Immature natural killer cell (primary cell): ENCODE measurements around the gene KCNK6. TPM values are rescaled to one million over a fixed set of nuclear protein-coding genes. Genes with fewer than 3 reads are reported as not detected.

Experiments used
- DNase-seq, 3 donors: peaks; one replicate each; pipeline ENCODE4 v3.0.0; 2022; ENCODE audit warnings: mixed read lengths in 1 of 3
- H3K27ac Mint-ChIP-seq, 6 donors: one replicate each; pipeline ENCODE4 v1.8.0; 2020; ENCODE audit warnings: mixed read lengths in 6 of 6, mild to moderate bottlenecking in 5 of 6, inconsistent platforms in 4 of 6, moderate library complexity in 3 of 6
- H3K27me3 Mint-ChIP-seq, 3 donors: one replicate each; pipeline ENCODE4 v1.8.0; 2020 to 2021; ENCODE audit warnings: low read depth in 3 of 3, mild to moderate bottlenecking in 3 of 3, mixed read lengths in 3 of 3, moderate library complexity in 3 of 3, inconsistent platforms in 1 of 3
- H3K36me3 Mint-ChIP-seq, 3 donors: one replicate each; pipeline ENCODE4 v1.8.0; 2020; ENCODE audit warnings: mixed read lengths in 3 of 3, inconsistent platforms in 2 of 3, mild to moderate bottlenecking in 2 of 3
- H3K4me1 Mint-ChIP-seq, 2 donors: one replicate each; pipeline ENCODE4 v1.8.0; 2020; ENCODE audit warnings: inconsistent platforms in 2 of 2, mild to moderate bottlenecking in 2 of 2, mixed read lengths in 2 of 2, moderate library complexity in 1 of 2
- H3K4me3 Mint-ChIP-seq, 5 donors: one replicate each; pipeline ENCODE4 v1.8.0; 2020; ENCODE audit warnings: mild to moderate bottlenecking in 5 of 5, mixed read lengths in 5 of 5, inconsistent platforms in 3 of 5, moderate library complexity in 3 of 5
- H3K9me3 Mint-ChIP-seq, 6 donors: one replicate each; pipeline ENCODE4 v1.8.0; 2020; ENCODE audit warnings: mild to moderate bottlenecking in 6 of 6, mixed read lengths in 6 of 6, inconsistent platforms in 4 of 6, moderate library complexity in 3 of 6
- polyA plus RNA-seq, 3 donors: library from polyadenylated mRNA; unstranded; fragments of 300-500 nt; fragmentation: Illumina TruSeq; gene quantifications; one replicate each; pipeline ENCODE4 v1.2.3, GENCODE V29; 2021

Gene KCNK6
- polyA plus RNA-seq, result 1 to 10 TPM in 2 of 3 donors, under 1 TPM in 1; 0.93 to 1.2 (median 1.0) TPM

- H3K27ac Mint-ChIP-seq, result peak within 1 kb of the TSS in 3 of 6 donors; percentile 24 to 55 (median 49)
- H3K36me3 Mint-ChIP-seq, result no peaks in the 10 kb centered on the region
- H3K4me1 Mint-ChIP-seq, result peaks cover 36 to 41% of the 10 kb centered on the region in 2 donors
- peaks cover 4 to 10% (median 6%) of the 10 kb centered on the region in 3 donors for H3K27me3 Mint-ChIP-seq
- H3K9me3 Mint-ChIP-seq, result no peaks in the 10 kb centered on the region
- H3K4me3 Mint-ChIP-seq, result peak within 1 kb of the TSS; percentile 75 to 80 (median 76)
- peak; percentile 47 to 49 (median 48) for DNase-seq
Measured at GRCh38 chr19:38319421-38320258, at the start of gene KCNK6. Gene KCNK6, plus strand, starts transcription at chr19:38319845. Its CDS starts 106 bp downstream, at chr19:38319951.

- Mint-ChIP-seq H3K4me3 (no peak overlapping the region), H3K27ac (no peak overlapping the region), H3K9me3 (no peaks in the 10 kb centered on the region), H3K27me3 (peaks cover 2 to 9% (median 8%) of the 10 kb centered on the region in 3 donors), H3K36me3 (no peaks in the 10 kb centered on the region), H3K4me1 (peaks cover 0 to 3% of the 10 kb centered on the region in 2 donors)
- DNase-seq, result no peak
Measured at GRCh38 chr19:38270587-38271167, 49.0 kb upstream of the KCNK6 start.

GRCh38 chr19:38273499-38273898 is 46.1 kb upstream of the KCNK6 start:
- no peak overlapping the region for H3K27ac Mint-ChIP-seq
- no peaks in the 10 kb centered on the region for H3K9me3 Mint-ChIP-seq
- H3K36me3 Mint-ChIP-seq, result no peaks in the 10 kb centered on the region
- no peak for DNase-seq
- H3K27me3 Mint-ChIP-seq, result peaks cover 0 to 5% (median 5%) of the 10 kb centered on the region in 3 donors
- H3K4me1 Mint-ChIP-seq, result no peaks in the 10 kb centered on the region
- H3K4me3 Mint-ChIP-seq, result no peak overlapping the region

GRCh38 chr19:38274739-38275138 is 44.9 kb upstream of the KCNK6 start:
- H3K36me3 Mint-ChIP-seq, result no peaks in the 10 kb centered on the region
- no peaks in the 10 kb centered on the region for H3K4me1 Mint-ChIP-seq
- H3K9me3 Mint-ChIP-seq, result no peaks in the 10 kb centered on the region
- H3K27ac Mint-ChIP-seq, result no peak overlapping the region
- H3K27me3 Mint-ChIP-seq, result peaks cover 0 to 5% (median 5%) of the 10 kb centered on the region in 3 donors
- H3K4me3 Mint-ChIP-seq, result no peak overlapping the region
- DNase-seq, result no peak

- Mint-ChIP-seq H3K4me1 (no peaks in the 10 kb centered on the region), H3K27me3 (peaks cover 0 to 2% (median 0%) of the 10 kb centered on the region in 3 donors), H3K9me3 (no peaks in the 10 kb centered on the region), H3K4me3 (no peak overlapping the region), H3K36me3 (no peaks in the 10 kb centered on the region), H3K27ac (no peak overlapping the region)
- no peak for DNase-seq
Measured at GRCh38 chr19:38276942-38277517, 42.6 kb upstream of the KCNK6 start.

GRCh38 chr19:38277549-38277948 is 42.1 kb upstream of the KCNK6 start:
- Mint-ChIP-seq H3K27ac (no peak overlapping the region), H3K27me3 (peaks cover 0 to 2% (median 0%) of the 10 kb centered on the region in 3 donors), H3K36me3 (no peaks in the 10 kb centered on the region), H3K4me3 (no peak overlapping the region), H3K4me1 (no peaks in the 10 kb centered on the region), H3K9me3 (no peaks in the 10 kb centered on the region)
- DNase-seq, result no peak

- Mint-ChIP-seq H3K27me3 (peaks cover 0 to 2% (median 0%) of the 10 kb centered on the region in 3 donors), H3K9me3 (no peaks in the 10 kb centered on the region), H3K4me1 (no peaks in the 10 kb centered on the region), H3K36me3 (no peaks in the 10 kb centered on the region), H3K27ac (no peak overlapping the region), H3K4me3 (no peak overlapping the region)
- no peak for DNase-seq
Measured at GRCh38 chr19:38277969-38278680, 41.5 kb upstream of the KCNK6 start.

- Mint-ChIP-seq H3K9me3 (no peaks in the 10 kb centered on the region), H3K27me3 (peaks cover 0 to under 1% (median 0%) of the 10 kb centered on the region in 3 donors), H3K4me3 (no peak overlapping the region), H3K36me3 (no peaks in the 10 kb centered on the region), H3K4me1 (no peaks in the 10 kb centered on the region), H3K27ac (no peak overlapping the region)
- DNase-seq, result no peak
Measured at GRCh38 chr19:38278751-38279150, 40.9 kb upstream of the KCNK6 start.

- H3K9me3 Mint-ChIP-seq, result no peaks in the 10 kb centered on the region
- H3K4me1 Mint-ChIP-seq, result no peaks in the 10 kb centered on the region
- H3K27ac Mint-ChIP-seq, result no peak overlapping the region
- DNase-seq, result no peak
- H3K27me3 Mint-ChIP-seq, result no peaks in the 10 kb centered on the region
- no peak overlapping the region for H3K4me3 Mint-ChIP-seq
- no peaks in the 10 kb centered on the region for H3K36me3 Mint-ChIP-seq
Measured at GRCh38 chr19:38280030-38280921, 39.4 kb upstream of the KCNK6 start.

- H3K4me3 Mint-ChIP-seq, result no peak overlapping the region
- H3K4me1 Mint-ChIP-seq, result no peaks in the 10 kb centered on the region
- no peak overlapping the region for H3K27ac Mint-ChIP-seq
- no peaks in the 10 kb centered on the region for H3K27me3 Mint-ChIP-seq
- H3K36me3 Mint-ChIP-seq, result no peaks in the 10 kb centered on the region
- no peak for DNase-seq
- no peaks in the 10 kb centered on the region for H3K9me3 Mint-ChIP-seq
Measured at GRCh38 chr19:38281811-38282566, 37.7 kb upstream of the KCNK6 start.

- Mint-ChIP-seq H3K27ac (no peak overlapping the region), H3K4me1 (no peaks in the 10 kb centered on the region), H3K36me3 (no peaks in the 10 kb centered on the region), H3K9me3 (no peaks in the 10 kb centered on the region), H3K4me3 (no peak overlapping the region), H3K27me3 (no peaks in the 10 kb centered on the region)
- DNase-seq, result no peak
Measured at GRCh38 chr19:38283271-38283670, 36.4 kb upstream of the KCNK6 start.

GRCh38 chr19:38284422-38284821 is 35.2 kb upstream of the KCNK6 start:
- no peaks in the 10 kb centered on the region for H3K36me3 Mint-ChIP-seq
- no peak for DNase-seq
- H3K9me3 Mint-ChIP-seq, result no peaks in the 10 kb centered on the region
- no peak overlapping the region for H3K27ac Mint-ChIP-seq
- no peaks in the 10 kb centered on the region for H3K4me1 Mint-ChIP-seq
- no peaks in the 10 kb centered on the region for H3K27me3 Mint-ChIP-seq
- H3K4me3 Mint-ChIP-seq, result no peak overlapping the region
